OCI-LY7 (cell line): ENCODE measurements around the gene CHRNA4. TPM values are rescaled to one million over a fixed set of nuclear protein-coding genes. Genes with fewer than 3 reads are reported as not detected.

Source experiments
- BruUV-seq: library from RNA; stranded (reverse); fragments of 400-500 nt; replicated peaks from 2 replicates; lab custom pipeline; 2021; lab: Mats Ljungman, UMichigan
- CTCF ChIA-PET: fragments of 300-600 bp; sonication (Branson Sonifier 250); formaldehyde crosslinking; loops from one replicate; lab custom pipeline; 2022; ENCODE audit warnings: antibody characterized with exemption; ENCODE audit not compliant: unreplicated experiment; lab: Charles Lee
- POLR2A ChIA-PET: fragments of 300-600 bp; sonication (Branson Sonifier 250); formaldehyde crosslinking; loops from one replicate; lab custom pipeline; 2022; ENCODE audit warnings: antibody characterized with exemption; lab: Charles Lee
- DNase-seq: peaks from one replicate; pipeline ENCODE4 v3.0.0-alpha.2; 2015; ENCODE audit warnings: low spot score
- H2AFZ ChIP-seq: fragments of 200-600 bp; sonication (generic), shearing (Covaris generic); 2 replicates; pipeline ENCODE4 v1.6.1; 2014; ENCODE audit warnings: mild to moderate bottlenecking, antibody characterized with exemption, low read length, moderate library complexity
- H3K27ac ChIP-seq: fragments of 200-600 bp; sonication (generic); 2 replicates; pipeline ENCODE4 v1.5.1; 2014; ENCODE audit warnings: mixed run types, low read depth, mild to moderate bottlenecking, moderate library complexity, low read length, inconsistent platforms; ENCODE audit not compliant: poor library complexity, severe bottlenecking
- H3K36me3 ChIP-seq: fragments of 200-600 bp; sonication (generic); 2 replicates; pipeline ENCODE4 v1.6.1; 2014; ENCODE audit warnings: mild to moderate bottlenecking, antibody characterized with exemption, low read length, moderate library complexity, mixed read lengths; ENCODE audit not compliant: insufficient read depth
- H3K4me1 ChIP-seq: fragments of 200-600 bp; sonication (generic); 2 replicates; pipeline ENCODE4 v1.5.1; 2014; ENCODE audit warnings: mild to moderate bottlenecking, low read length; ENCODE audit not compliant: insufficient read depth, poor library complexity, severe bottlenecking
- H3K4me2 ChIP-seq: fragments of 200-600 bp; sonication (generic); 2 replicates; pipeline ENCODE4 v1.6.1; 2014; ENCODE audit warnings: mild to moderate bottlenecking, low read length
- H3K4me3 ChIP-seq: fragments of 200-600 bp; sonication (generic); 2 replicates; pipeline ENCODE4 v1.5.1; 2014; ENCODE audit warnings: mild to moderate bottlenecking, low read depth, low read length; ENCODE audit not compliant: poor library complexity, severe bottlenecking
- H3K79me2 ChIP-seq: fragments of 200-600 bp; sonication (generic); 2 replicates; pipeline ENCODE4 v1.6.1; 2016; ENCODE audit warnings: low read depth, mild to moderate bottlenecking, low read length, moderate library complexity, mixed read lengths; ENCODE audit not compliant: insufficient read depth
- H3K9me2 ChIP-seq: fragments of 200-600 bp; sonication (generic); 2 replicates; pipeline ENCODE4 v1.6.1; 2016; ENCODE audit warnings: mild to moderate bottlenecking, low read length, mixed read lengths; ENCODE audit not compliant: insufficient read depth
- H3K9me3 ChIP-seq: fragments of 200-600 bp; sonication (generic); 2 replicates; pipeline ENCODE4 v1.6.1; 2014; ENCODE audit warnings: mild to moderate bottlenecking, mixed run types, low read length, mixed read lengths
- H4K20me1 ChIP-seq: fragments of 200-600 bp; sonication (generic); 2 replicates; pipeline ENCODE4 v1.6.1; 2014; ENCODE audit warnings: mild to moderate bottlenecking, antibody characterized with exemption, low read length, moderate library complexity, mixed read lengths; ENCODE audit not compliant: insufficient read depth
- CTCF ChIP-seq: fragments of 200-600 bp; sonication (generic); conservative IDR thresholded peaks from 2 replicates; pipeline ENCODE4 v1.5.1; 2014; ENCODE audit warnings: mild to moderate bottlenecking, antibody characterized with exemption, low read length, moderate library complexity, mixed read lengths
- EZH2phosphoT487 ChIP-seq: fragments of 200-600 bp; sonication (generic); IDR thresholded peaks from 2 replicates; pipeline ENCODE4 v1.6.1; 2018; ENCODE audit warnings: low read depth, borderline replicate concordance, mild to moderate bottlenecking, mixed run types, antibody characterized with exemption, low read length, moderate library complexity, mixed read lengths
- intact Hi-C: fragments of 100-400 bp; cut with micrococcal nuclease; formaldehyde crosslinking; loops from one replicate; pipeline ENCODE4 v1.10.0; 2022; ENCODE audit not compliant: unreplicated experiment
- total RNA-seq, 2 experiments: library from RNA; depleted of rRNA in 1 of 2; stranded (reverse); fragments of >200 nt in 1 of 2; shearing (Covaris generic) in 1 of 2; gene quantifications; 2 replicates each; pipeline ENCODE4 v1.2.3, GENCODE V29; 2014 to 2022

Gene CHRNA4
- total RNA-seq, 2 experiments from 2014 or later, result not detected

- no peak overlapping the region for H2AFZ ChIP-seq
- H3K27ac ChIP-seq, result no peak overlapping the region
- no peaks in the 10 kb centered on the region for H3K79me2 ChIP-seq
- H4K20me1 ChIP-seq, result no peaks in the 10 kb centered on the region
- DNase-seq, result no peak
- no peaks in the 10 kb centered on the region for H3K9me3 ChIP-seq
- no peak overlapping the region for H3K4me2 ChIP-seq
- intact Hi-C loops, result no loop called here
- no peak overlapping the region for H3K4me3 ChIP-seq
- H3K9me2 ChIP-seq, result no peaks in the 10 kb centered on the region
- ChIA-PET POLR2A (no interaction called here), CTCF (no interaction called here)
- TF ChIP-seq EZH2phosphoT487 (no peak), CTCF (no peak)
- no peaks in the 10 kb centered on the region for H3K4me1 ChIP-seq
- H3K36me3 ChIP-seq, result no peaks in the 10 kb centered on the region
- BruUV-seq, result no TSS peak
Observed at GRCh38 chr20:63406617-63407245, 45.6 kb upstream of the CHRNA4 start.

GRCh38 chr20:63406011-63406410, 44.9 kb upstream of the CHRNA4 start:
- CTCF ChIA-PET, result no interaction called here
- H3K4me2 ChIP-seq, result no peak overlapping the region
- no TSS peak for BruUV-seq

More at GRCh38 chr20:63406011-63406410, 44.9 kb upstream of the CHRNA4 start:
- Histone ChIP-seq H3K36me3 (no peaks in the 10 kb centered on the region), H4K20me1 (no peaks in the 10 kb centered on the region), H3K27ac (no peak overlapping the region), H3K4me3 (no peak overlapping the region), H3K9me2 (no peaks in the 10 kb centered on the region), H3K79me2 (no peaks in the 10 kb centered on the region), H3K9me3 (no peaks in the 10 kb centered on the region), H2AFZ (no peak overlapping the region), H3K4me1 (no peaks in the 10 kb centered on the region)
- no peak for DNase-seq
- intact Hi-C loops, result no loop called here
- TF ChIP-seq CTCF, result no peak
- TF ChIP-seq EZH2phosphoT487, result no peak
- POLR2A ChIA-PET, result no interaction called here
